NCI-H510A treated with DMSO at 0.1 percent for 48 hours (cell line): ENCODE results near the gene ARHGAP12.
"Not testable (repeated sequence)": the region's sequence is repeated elsewhere in the genome, so short reads cannot be mapped to it uniquely, and the experiment has no call there.

Source experiments
- DNase-seq: peaks from one replicate; lab custom pipeline; 2025; lab: John Stamatoyannopoulos, UW

ARHGAP12 gene

DNA sequence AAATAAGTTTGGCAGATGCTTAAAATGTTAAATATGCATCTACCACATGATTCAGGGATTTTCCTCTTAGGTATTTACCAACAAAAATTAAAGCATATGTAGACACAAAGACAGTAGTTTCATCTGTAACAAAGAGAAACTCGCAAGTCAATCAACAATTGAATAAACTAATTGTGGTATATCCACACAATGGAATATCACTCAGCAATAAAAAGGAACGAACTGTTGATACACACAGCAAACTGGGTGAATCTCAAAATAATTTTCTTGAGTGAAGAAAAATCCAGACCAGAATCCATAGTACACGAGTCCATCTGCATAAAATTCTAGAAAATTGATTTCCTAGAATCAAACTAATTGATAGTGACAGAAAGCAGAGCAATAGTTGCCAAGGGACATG lies 5.2 kb downstream of the ARHGAP12 start:
- no peak for DNase-seq

DNA sequence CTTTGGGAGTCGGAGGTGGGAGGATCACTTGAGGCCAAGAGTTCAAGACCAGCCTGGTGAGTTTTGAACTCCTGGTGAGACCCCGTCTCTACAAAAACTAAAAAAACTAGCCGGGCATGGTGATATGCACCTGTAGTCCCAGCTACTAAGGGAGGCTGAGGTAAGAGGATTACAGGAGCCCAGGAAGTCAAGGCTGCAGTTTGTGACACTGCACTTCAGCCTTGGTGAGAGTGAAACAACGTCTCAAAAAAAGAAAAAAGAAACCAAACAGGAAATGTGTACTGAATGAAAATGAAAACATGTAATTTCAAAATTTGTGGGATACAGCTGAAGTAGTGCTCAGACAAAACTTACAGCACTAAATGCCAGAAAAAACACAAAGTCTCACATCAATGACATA lies 7.6 kb downstream of the ARHGAP12 start:
- no peak for DNase-seq

DNA sequence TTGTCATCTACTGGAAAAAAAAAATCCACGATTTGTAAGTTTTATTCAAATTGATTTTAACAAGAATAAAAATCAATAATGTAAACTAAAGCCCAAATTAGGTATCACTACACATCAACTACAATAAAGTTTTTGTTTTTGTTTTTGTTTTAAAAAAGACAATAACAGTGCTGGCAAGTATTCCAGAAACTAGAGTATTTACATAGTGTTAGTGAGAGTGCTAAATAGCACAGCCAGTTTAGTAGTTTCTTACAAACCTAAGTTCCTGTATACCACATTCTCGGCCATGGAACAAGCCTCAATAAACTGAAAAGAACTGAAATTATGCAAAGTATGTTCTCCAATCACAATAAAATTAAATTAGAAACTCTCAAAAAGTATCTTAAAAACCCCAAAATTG lies 8.1 kb downstream of the ARHGAP12 start:
- no peak for DNase-seq

DNA sequence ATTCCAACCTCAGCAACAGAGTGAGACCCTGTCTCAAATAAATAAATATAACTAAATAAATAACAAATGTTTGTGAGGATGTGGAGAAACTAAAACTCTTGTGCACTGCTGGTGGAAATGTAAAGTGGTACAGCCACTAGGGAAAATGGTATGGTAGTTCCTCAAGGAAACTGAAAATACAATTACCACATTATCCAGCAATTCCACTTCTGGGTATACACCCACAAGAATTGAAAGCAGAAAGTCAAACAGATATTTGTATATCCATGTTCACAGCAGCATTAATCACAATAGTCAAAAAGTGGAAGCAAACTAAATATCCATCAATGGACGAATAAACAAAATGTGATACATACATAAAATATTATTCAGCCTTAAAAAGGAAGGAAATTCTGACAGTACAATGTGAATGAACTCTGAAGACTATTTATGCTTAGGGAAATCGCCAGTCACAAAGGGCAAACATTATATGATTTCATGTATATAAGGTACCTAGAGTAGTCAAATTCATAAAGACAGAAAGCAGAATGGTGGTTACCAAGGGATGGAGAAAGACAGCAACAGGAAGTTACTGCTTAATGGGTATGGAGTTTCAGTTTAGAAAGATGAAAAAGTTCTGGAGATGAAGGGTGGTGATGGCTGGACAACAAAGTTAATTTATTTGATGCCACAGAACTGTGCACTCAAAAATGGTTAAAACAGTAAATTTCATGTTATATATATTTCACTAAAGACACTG lies 9.8 kb downstream of the ARHGAP12 start:
- no peak for DNase-seq

DNA sequence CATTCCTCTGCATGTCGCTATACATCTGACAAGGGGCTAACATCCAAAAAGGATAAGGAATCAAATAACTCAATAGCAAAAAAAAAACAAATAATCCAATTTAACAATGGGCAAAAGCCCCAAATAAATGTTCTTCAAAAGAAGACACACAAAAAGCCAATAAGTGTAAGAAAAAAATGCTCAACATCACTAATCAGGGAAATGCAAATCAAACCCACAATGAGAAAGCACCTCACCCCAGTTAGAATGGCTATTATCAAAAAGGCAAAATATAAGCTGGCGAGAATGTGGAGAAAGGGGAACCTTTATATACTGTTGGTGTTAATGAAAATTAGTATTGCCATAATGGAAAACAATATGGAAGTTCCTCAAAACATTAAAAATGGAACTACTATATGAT lies 14.3 kb downstream of the ARHGAP12 start:
- DNase-seq: no peak

DNA sequence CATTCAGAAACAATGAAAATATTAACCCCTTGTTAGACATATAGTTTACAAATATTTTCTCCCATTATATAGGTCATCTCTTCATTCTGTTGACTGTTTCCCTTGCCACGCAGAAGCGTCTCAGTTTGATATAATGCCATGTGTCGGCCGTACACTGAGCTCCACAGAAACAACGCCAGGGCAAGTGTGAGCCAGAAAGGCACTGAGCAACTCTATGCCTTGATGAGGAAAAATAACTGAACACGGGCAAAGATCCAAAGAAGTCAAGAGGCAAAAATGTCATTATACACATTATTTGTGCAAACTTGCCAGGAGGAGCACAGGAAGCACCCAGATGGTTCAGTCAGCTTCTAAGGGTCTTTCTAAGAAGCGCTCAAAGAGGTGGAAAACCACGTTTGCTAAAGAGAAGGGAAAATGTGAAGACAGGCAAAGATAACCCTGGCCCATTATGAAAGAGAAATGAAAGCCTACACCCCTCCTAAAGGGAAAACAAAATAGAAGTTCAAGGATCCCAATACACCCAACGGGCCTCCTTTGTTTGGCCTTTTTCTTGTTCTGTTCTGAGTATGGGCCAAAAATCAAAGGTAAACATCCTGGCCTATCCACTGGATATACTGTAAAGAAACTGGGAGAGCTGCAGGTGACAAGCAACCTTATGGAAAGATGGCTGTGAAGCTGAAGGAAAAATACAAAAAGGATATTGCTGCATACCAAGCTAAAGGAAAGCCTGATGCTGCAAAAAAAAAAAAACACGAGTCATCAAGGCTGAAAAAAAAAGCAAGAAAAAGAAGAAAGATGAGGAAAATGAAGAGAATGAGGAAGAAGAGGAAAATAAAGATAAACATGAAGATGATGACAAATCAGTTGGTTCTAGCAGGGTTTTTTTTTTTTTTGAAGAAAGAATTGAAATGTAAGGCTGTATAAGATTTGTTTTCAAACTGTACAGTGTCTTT lies 15.5 kb downstream of the ARHGAP12 start:
- DNase-seq: no peak

DNA sequence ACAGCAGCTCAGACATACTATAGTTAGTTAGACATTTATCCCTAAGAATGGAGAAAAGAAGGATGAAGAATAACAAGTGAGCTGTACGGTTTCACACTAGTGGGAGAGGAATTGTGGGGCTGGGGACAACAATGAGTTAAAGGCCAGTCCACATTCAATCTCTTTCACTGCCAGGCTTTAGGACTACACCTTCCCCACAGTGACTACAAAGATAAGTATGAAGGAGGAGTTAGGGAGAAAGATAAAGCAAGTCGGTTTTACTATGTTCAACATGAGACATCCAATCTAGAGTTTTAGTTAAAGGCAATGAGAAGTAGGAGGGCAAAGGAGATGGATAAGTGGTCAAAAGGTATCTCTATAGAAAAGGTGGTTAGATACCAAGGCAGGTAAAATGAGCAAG lies 16.3 kb downstream of the ARHGAP12 start:
- no peak for DNase-seq

DNA sequence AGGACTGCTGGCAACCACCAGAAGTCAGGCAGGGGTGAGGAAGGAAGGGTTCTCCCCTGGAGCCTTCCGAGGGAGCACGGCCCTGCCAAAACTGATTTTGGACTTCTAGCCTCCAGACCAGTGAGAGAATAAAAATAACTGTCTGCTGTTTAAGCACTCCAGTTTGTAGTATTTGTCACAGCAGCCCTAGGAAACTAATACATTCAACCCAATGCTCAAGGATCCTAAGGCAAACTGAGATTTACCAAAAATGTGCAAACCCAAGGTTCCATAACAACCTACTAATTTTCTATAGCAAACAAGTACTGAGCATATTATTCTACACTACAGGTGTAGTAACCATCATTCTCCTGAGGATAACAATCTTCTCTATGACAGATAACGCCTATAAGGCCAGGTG lies 18.6 kb downstream of the ARHGAP12 start:
- no peak for DNase-seq

DNA sequence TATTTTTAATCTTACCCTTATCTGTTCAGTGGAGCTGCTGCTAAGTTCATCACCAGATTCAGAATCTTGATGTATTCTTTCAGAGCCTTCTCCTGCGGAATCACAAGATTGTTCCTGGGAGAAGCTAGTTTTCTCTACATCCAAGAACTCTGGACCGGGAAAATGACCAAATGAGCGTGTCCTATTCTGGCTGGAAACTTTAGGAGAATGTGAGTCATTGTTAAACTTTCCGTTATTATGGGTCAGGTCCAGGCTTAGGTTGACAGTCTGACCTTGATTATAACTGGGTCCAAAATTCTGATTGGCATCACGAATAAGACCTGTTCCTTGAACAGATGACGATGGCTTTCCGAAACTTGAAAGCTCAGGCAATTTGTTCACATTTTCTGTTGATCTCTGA lies 20.5 kb downstream of the ARHGAP12 start:
- no peak for DNase-seq

DNA sequence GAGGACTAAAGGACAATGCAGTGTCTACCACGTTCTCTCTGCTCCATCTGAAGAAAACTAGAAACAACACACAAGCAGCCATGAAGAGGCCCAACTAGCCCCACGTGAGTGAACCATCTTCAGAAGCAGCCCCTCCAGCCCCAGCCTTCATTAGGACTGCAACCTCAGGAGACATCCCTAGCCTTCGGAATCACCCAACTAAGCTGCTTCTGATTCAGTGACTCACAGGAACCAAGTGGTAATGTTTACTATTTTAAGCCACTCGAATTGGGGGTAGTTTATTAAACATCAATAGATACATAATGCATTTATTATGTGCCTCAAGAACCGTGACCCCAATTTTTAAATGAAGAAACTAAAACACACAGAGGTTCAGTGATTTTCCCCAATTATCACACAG lies 22.6 kb downstream of the ARHGAP12 start:
- DNase-seq: no peak

DNA sequence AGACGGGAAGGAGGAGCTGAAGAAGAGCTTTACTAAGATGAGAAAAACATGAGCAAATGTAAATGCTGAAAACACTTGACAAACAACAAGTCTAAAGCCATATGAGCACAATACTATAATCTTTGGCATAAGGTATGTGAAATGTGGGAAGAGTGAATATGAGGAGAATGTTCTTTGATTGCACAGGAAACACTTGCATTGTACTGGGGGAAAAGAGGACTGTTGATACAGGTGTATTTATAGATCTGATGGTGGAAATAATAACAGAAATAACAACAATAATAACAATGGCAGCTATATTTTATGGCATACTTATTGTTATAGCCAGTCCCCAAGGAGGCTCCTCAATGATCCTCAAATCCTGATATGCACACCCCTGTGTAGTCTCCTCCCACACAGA lies 23.0 kb downstream of the ARHGAP12 start:
- no peak for DNase-seq

DNA sequence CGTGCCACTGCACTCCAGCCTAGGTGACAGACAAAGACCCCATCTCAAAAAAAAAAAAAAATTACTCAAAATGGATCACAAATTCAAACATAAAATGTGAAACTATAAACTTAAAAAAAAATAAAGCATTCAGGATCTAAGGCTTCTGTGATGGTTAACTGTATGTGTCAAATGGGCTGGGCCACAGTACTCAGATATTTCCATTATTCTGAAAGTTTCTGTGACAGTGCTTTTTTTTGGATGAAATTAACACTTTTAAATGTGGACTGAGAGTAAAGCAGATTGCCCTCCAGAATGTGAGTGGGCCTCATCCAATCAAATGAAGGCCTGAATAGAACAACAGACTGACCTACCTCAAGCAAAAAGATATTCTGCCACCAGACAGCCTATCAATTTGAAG lies 26.0 kb downstream of the ARHGAP12 start:
- DNase-seq: no peak

DNA sequence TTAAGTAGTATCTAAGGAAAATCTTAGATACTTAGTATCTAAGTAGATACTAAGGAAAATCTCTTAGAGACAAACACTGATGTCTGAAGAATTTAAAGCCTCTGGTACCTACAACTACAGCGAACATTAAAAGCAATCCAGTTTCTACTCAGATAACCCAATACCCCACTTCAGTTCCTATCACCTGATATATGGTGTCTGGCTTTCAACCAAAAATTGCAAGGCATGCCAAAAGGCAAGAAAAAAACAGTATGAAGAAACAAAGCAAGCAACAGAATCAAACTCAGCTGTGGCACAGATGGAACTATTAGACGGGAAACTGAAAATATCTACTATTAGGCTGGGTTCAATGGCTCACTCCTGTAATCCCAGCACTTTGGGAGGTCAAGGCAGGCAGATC lies 31.1 kb downstream of the ARHGAP12 start:
- DNase-seq: no peak

DNA sequence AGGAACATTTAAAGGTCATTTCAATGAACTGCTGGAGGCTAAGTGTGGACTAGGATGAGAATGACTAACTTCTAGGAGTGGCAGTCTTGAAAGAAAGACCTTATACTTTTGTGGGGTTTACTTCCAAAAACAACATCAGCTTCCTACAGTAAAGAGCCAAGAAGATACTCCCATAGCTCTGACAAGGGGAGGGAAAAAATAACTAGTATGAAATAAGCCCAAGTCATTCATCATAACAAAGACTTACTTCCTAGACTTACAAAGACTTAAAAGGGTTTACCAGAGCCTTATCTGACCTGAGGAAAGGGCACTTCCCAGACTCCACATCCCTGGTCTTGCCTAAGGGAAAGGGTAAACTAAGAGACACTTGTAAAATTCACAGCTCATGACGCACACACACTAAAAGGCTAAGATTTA lies 31.7 kb downstream of the ARHGAP12 start:
- no peak for DNase-seq

DNA sequence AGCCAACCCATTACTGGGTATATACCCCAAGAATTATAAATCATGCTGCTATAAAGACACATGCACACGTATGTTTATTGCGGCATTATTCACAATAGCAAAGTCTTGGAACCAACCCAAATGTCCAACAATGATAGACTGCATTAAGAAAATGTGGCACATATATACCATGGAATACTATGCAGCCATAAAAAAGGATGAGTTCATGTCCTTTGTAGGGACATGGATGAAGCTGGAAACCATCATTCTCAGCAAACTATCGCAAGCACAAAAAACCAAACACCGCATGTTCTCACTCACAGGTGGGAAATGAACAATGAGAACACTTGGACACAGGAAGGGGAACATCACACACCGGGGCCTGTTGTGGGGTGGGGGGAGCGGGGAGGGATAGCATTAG lies 32.9 kb downstream of the ARHGAP12 start:
- not testable (repeated sequence) for DNase-seq

DNA sequence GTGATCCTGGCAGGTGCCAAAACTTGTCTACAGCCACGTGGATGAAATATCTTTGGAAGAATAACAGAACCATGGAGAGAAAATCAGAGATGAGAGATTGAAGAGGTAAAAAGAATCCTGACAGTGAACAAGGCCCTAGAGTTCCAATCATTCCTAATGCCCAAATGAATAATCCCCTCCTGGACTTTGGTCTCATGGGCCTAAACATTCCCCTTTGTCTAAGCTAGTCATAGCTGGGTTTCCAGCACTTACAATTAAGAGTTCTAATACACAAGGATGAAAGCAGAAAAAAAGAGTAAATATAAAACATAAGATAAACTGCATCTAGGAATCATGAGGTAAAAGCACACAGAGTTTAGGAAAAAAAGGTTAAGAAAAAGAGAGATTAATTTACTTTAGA lies 40.2 kb downstream of the ARHGAP12 start:
- no peak for DNase-seq

DNA sequence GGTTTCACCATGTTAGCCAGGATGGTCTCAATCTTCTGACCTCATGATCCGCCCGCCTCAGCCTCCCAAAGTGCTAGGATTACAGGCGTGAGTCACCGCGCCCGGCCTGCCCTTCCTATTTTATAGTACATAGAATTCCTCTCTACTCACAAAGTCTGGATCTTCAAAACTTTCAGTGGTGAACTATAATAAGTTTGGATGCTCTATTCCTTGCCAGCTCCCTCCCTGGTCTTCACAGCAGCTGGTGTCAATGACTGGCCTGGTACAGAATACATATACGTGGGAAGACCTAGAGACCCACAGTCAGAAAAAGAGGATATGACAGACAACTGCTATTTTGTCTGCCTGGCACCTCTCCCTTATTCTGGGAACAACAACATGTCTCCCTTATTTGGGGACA lies 40.8 kb downstream of the ARHGAP12 start:
- DNase-seq: no peak

DNA sequence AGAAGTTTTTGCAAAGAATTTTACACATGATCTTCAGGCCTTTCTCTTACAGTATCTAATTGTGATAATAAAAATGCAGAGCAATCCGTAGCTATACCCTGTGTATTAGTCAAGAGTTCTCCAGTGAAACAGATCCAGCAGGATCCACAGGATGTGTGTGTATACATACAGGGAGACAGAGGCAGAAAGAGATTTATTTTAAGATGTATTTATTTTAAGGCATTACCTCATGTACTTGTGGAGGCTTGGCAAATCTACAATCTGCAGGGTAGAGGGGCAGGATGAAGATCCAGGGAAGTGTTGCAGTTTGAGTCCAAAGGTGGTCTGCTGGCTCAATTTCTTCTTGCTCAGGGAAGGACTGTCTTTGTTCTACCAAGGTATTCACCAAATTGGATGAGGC lies 41.7 kb downstream of the ARHGAP12 start:
- no peak for DNase-seq

DNA sequence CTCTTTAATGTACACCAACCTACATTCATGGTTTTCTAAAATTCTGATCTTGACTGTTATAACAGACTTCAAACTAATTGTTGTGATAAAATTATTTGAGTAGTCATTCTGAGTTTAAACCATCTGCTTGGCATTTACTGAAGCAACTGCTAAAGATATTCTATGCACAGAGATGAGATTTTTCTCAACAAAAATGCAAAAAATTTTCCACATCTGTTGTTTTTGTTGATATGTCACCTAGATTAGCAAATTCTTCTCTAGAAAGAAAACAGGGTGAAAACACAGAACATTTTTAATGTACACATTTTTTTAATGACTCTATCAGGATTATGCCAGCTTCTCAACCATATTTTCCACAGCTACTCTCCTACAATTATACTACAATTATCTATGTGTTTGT lies 42.7 kb downstream of the ARHGAP12 start:
- DNase-seq: no peak

DNA sequence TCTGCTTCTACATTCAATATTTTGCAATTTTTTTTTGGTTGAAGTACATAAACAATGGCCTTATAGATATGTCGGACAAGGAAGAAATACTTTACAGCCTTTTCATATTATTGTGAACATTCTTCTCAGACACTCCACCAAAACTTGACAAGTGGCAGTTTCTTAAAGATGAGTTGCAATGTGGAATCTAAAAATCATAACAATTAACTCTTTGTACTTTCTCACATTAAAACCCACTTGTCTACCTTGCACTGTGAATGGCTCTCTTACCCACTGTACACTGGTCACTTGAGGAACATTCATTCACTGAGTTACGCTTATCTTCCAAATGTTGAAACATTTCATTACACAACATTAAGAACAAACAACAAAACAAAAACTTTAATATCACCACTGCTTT lies 44.2 kb downstream of the ARHGAP12 start:
- no peak for DNase-seq

DNA sequence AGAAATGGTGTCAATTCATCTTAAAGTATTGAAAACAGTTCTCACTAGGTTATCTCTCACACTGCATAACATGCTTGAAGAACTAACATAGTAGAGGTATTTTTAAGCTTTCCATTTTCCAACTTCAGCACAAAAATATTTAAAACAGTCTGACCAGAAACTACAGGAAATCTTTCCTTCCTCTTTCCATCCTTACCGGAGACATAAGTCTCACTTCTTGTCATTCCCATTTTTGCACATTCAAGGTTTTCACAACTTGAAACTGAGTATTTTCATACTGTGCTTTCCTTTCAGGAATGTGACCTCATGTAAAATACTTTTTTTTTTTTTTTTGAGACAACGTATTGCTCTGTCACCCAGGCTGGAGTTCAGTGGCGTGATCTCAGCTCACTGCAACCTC lies 45.2 kb downstream of the ARHGAP12 start:
- DNase-seq: no peak

DNA sequence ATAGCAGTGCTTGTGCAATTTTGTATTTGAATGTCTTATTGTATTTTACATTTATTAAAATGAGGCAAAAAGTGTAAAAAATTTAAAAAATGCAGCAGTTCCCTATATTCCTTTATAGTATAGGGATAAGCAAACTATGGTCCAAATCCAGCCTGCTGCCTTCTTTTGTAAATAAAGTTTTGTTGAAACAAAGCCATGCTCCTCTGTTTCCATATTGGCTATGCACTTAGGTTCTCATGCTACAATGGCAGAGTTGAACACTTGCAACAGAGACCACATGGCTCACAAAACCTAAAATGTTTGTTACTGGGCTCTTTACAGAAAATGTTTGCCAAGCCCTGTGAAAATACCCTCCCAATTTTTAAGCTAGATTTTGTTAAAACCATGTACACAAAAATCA lies 50.1 kb downstream of the ARHGAP12 start:
- DNase-seq: no peak

DNA sequence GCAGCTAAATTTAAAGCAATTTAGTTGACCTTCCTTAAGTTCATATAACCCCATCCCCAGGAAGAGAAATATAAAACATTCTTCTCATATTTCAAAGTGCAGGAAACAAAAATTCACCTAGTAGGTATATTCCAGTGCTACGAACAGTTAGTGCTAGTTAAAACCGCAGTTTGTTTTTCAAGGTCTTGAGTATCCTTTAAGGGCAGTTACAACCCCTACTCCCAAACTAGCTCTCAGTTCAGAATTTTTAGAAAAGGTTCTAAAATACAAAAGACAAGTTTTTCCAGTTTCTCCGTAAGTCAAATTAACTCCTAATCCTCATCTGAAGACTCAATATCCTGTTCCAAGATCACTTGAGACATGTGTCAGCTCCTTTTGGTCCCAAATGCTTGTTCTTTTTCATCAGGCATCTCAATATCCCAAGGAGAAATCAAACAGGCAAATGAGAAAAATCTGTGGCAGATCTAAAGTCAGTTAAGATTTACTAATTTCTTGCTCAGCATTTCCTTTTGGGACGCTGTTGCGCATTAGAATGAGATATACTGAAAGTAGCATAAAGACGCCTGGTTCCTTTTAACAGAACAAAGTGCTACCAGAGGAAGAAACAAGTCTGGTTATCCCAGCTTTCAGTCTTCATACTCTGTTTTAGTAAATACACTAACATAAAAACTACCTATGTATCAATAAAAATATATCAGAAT lies 51.8 kb downstream of the ARHGAP12 start:
- no peak for DNase-seq
